NCI-H146 treated with DMSO at 0.1 percent for 48 hours (cell line): ENCODE data around the gene PDGFA.
"Not testable (repeated sequence)": the region's sequence is repeated elsewhere in the genome, so short reads cannot be mapped to it uniquely, and the experiment has no call there.

ENCODE experiments used
- DNase-seq: peaks from one replicate; lab custom pipeline; 2025; ENCODE audit not compliant: unreplicated experiment; lab: John Stamatoyannopoulos, UW

The PDGFA gene

DNA sequence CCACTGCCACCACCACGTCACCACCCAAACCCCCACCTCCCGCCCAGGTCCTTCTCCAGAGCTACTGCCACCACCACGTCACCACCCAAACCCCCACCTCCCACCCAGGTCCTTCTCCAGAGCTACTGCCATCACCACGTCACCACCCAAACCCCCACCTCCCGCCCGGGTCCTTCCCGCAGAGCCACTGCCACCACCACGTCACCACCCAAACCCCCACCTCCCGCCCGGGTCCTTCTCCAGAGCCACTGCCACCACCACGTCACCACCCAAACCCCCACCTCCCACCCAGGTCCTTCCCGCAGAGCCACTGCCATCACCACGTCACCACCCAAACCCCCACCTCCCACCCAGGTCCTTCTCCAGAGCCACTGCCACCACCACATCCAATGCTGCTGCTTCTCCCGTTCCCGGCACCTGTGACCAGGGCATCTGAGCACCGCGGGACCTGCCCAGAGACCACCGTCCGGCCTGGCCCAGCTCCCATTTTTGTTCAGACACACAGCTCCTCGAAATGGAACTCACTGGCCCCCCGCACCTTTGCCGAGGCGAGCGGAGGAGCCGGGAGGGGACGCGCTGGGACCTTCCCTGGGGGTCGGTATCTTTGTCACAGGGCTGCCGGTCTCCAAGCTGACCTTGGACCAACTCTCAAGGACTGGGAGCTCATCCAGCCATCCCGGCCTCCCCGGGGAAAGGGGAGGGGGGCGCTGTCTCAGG is 32.7 kb upstream of the PDGFA start:
- DNase-seq, result not testable (repeated sequence)

GRCh38 chr7:551615-551970 is 31.9 kb upstream of the PDGFA start:
- DNase-seq, result not testable (repeated sequence)

- no peak for DNase-seq
Observed at GRCh38 chr7:550881-551614, 31.4 kb upstream of the PDGFA start.

GRCh38 chr7:549891-550625 is 30.4 kb upstream of the PDGFA start:
- DNase-seq, result no peak

DNA sequence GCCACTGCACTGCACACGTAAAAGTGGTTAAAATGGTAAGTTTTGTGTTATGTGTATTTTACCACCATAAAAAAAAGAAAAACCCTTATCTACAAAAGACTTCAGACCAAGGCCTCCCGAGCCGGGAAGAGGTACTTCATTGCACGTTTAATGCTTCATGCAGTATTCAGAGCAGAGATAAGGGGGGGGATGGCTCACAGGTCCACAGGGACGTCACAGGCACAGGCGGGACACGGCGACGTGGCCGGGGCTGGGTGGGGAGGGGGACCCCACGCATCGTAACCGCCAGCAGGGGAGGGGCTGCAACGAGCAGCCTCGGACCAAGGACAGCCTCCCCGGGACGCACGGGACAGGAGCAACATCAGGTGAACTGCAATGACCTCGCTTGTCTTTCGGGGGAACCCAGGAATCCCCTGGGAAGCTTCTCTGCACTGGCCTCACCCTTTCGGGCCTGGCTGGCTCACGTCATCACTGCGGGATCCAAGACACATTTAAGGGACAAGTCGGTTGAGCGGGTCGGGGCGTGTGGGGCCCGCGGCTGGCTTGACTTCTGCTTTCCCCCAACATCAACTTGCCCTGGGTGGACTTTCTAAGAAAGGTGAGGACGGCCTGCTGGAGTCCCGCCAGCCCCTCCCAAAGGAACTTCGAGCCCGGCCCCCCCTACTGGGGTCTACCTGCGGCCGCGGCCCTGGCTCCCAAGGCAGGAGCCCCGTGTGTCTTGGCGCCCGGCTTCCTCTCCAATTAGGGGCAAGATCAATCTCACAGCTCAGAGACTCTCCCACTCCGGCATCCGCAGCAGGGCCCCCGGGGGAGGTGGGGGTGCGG is 29.6 kb upstream of the PDGFA start:
- no peak for DNase-seq

DNA sequence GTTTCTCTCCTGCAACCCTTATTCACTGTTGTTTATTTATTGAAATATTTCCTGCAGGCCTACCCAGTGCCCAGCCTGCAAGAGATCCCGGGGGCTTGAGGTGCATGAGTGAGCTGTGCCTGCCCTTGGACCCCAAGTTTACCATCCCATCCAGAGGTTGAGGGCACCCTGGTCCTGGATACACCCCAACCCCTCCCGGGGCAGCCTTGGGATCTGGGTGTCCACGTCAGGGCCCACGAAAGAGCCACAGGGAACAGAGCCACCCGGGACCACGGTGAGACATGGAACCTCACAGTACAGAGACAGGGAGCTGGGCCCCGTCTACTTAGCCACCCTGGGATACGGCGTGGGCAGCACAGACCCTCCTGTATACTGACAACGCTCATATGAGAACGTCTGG is 28.8 kb upstream of the PDGFA start:
- no peak for DNase-seq

DNA sequence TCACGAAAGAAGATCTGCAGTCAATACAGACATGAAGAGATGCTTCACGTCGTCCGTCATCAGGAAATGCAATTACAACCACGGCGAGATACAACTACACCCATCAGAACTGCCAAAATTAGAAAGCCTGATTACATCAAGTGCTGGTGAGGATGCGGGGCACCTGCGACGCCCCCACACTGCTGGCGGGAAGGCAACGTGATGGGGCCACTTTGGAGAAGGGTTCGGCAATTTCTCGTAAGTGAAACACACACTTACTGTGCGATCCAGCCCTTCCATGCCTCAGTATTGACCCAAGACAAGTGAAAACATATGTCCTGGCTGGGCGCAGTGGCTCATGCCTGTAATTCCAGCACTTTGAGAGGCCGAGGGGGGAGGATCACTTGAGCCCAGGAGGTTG is 25.8 kb upstream of the PDGFA start:
- DNase-seq, result no peak

DNA sequence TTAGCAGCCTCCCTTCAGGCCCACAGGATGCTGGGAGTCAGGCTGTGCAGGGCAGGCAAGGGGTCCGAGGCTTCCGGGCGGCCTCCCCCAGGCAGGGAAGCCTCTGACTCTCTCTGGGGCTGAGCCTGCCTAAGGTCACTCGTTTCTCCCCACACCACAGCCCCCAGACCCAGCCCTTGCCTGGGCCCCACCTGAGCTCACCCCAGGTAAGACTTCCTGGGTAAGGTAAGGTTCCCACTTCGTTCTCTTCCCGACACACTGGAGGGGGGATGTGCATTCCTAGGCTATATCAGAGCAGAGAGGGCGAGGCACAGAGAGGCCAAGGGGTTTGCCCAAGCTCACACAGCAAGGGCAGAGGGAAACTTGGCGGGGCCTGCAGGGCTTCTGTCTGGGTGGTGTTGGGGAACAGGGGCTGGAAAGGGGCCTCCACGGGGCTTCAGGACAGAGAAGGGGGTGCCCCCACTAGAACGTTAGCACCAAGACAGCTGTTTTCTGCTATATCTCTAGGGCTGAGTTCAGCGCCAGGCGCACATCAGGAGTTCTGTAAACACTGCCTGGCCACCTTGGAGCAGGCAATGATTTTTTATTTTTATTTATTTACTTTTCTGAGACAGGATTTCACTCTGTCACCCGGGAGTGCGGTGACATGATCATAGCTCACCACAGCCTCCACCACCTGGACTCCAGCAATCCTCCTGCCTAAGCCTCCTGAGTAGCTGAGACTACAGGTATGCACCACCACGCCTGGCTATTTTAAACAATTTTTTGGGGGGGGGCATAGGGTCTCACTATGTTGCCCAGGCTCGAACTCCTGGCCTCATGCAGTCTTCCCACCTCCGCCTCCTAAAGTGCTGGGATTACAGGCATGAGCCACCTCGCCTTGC is 24.9 kb upstream of the PDGFA start:
- no peak for DNase-seq

DNA sequence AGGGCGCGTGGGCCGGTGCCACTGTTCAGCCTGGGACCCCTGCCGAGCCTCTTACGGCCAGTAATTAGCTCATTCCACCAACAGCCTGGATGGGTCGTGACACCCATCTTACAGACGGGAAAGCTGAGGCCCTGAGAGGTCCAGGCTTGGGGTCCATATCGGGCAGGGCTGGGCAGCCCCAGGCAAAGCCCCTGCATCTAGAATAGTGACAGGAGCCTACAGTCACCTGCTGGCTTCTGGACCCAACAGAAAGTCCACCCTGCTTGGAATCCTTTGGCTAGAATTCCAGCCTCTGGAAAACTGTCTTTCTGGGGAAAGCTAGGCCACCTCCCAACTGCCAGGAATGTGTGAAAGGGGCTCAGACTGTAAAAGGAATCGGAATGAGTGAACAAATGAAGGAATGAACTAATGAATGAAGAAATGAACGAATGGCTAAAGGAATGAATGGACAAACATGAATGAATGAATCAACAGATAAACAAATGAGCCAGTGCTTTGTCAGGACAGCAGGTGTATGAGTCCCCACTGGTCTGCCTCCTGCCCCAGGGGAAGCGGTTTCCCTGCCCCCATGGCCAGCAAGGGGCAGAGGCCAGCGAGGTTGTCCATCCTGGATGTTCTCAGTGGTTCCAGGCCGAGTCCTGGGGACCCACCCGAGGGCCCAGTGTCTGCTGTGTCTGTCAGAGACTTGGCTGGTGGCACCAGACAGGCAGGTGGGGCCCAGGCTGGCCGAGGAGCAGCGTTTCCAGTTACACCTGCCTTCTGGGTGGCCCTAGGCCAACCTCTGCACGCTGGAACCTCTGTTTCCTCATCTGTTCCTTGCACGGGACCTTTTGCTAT is 24.1 kb upstream of the PDGFA start:
- DNase-seq, result no peak

- DNase-seq, result no peak
Observed at GRCh38 chr7:542713-543500, 23.3 kb upstream of the PDGFA start.

DNA sequence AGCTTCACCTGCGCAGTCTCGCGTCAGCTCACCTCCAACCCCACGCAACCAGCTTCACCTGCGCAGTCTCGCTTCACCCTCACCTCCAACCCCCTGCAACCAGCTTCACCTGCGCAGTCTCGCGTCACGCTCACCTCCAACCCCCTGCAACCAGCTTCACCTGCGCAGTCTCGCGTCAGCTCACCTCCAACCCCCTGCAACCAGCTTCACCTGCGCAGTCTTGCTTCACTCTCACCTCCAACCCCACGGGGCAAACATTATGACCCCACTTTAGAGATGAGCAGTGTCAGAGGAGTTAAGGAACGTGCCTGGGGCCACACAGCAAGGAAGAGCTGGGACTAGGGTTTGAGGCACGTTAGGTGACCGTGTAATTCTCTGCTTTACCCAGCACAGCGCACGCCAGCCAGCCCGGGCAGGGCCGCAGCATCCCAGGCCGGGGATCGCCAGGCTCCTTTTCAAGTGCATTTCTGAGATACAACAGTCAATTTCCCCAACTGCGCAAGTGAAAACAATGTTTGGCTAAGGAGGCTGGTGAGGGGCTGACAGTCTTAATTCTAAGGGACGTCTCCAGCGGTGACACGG is 22.6 kb upstream of the PDGFA start:
- DNase-seq, result no peak

- no peak for DNase-seq
Observed at GRCh38 chr7:541661-542060, 22.0 kb upstream of the PDGFA start.

DNA sequence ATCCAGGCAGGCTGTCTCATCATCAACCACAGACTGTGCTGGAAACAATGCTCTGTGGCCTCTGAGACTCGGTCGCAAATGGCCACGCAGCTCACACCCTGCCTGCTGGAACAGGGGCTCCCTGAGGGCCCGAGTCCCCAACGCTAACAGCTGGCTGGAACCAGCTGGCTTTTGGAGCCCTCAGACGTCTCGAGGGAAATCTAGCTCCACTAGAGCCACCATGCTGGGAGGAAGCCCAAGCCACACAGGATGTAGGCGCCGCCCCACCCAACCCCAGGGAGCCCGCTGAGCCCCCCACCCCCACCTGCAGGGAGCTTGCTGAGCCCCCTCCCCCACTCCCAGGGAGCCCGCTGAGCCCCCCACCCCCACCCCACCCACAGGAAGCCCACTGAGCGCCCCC is 21.4 kb upstream of the PDGFA start:
- DNase-seq, result no peak

DNA sequence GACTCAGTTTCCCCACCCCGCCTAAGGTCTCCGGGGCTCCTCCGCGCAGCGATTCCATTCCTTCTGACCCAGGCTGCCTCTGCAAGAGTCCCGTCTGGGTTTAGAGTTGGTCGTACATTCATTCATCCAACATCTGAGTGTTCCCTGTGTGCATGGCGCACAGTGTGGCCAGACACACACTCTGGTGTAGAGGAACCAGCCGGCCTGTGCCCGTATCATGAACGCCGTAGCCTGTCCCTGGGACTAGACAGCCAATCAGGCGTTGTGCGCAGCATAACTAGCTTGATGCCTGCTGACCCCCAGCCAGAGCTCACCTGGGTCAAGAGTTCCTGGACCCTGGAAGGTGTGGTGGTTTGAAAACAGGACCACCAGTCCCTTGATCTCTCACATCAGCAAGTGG is 20.9 kb upstream of the PDGFA start:
- DNase-seq, result no peak

DNA sequence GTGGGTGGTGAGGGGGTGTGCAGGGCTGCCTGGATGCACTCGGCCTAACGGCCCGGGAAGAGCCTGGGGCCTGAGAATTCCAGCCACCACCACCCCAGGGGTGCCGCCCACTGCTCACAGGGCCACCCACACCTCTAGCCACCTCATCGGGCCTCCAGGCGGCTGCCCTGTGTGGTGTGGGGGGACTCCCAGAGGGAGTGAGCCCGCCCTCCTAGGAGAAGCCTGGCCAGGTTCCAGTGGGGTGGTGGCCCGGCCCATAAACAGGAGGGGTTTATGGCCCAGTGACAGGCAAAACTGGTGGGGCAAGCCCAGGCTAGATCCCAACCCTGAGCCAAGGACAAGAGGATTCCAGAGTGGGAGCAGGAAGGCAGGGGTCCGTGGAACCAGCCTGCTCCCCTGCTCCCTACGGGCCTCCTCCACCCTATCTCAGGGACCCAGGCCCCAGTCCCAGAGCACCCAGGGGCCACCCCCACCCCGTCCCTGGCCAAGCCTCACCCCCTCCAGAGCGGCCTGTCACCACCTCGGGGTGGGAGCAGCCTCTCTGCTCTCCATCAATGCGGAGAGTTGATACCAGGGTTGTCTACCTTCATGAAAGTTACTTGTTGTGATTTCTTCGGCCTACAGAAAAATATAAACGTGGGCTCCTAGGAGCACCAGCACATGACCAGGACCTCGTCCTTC is 20.2 kb upstream of the PDGFA start:
- no peak for DNase-seq

DNA sequence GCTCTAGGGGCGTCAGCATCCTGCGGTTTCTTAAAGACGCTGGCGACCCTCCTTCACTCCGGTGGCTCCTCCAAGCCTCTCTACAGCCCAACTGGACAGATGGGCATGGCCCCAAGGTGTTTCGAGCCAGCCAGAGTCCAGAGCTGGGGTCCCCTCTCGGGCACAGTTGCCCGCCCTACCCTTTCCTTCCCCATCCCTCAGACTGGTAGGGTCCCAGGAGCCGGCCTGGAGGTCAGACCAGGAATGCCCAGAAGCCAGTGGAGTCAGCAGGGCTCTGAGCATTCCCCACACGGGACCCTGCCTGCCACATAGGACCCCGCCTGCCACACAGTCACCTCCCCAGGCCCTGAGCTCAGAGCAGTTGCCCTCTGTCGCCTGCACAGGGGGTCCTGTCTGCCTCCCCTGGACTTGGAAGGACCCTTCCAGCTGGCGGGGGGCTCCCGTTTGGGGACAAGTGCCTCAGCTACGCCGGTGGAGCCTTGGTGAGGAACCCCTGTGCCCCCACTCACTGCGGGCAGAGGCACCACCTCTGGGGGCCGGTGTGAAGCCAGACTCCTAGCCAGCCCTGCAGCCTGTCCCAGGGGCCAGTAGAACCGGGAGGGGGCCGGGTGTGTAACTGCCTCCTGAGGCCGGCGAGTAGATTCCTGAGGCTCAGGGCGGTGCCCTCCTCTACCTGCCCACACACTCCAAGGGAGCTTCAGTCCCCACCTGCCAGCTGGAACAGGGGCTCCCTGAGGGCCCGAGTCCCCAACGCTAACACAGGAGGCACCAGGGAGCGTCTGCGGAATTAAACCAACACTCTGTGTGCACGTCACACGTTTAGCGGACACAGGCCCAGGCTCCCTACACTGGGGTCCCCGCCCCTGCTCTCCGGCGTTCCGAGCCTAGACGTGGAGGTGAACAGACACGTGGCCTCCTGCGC is 19.4 kb upstream of the PDGFA start:
- no peak for DNase-seq
